Fibroblast of lung (primary cell): ENCODE data around the gene CNNM4. TPM values are rescaled to one million over a fixed set of nuclear protein-coding genes. Genes with fewer than 3 reads are reported as not detected.

Source experiments
- DNase-seq, 2 donors: peaks; one replicate each; pipeline versions ENCODE4 v3.0.0 to v3.0.0-alpha.2; 2010; ENCODE audit warnings: low read depth in 2 of 2
- H2AFZ ChIP-seq: 2 replicates; pipeline ENCODE4 v1.5.1; 2012; ENCODE audit warnings: low read length, control low read depth, inconsistent platforms
- H3K27ac ChIP-seq: 2 replicates; pipeline ENCODE4 v1.5.1; 2011; ENCODE audit warnings: low read length, control low read depth; ENCODE audit not compliant: insufficient read depth
- H3K27me3 ChIP-seq: 2 replicates; pipeline ENCODE4 v1.5.1; 2011; ENCODE audit warnings: mild to moderate bottlenecking, low read length; ENCODE audit not compliant: control insufficient read depth, insufficient read depth
- H3K36me3 ChIP-seq: 2 replicates; pipeline ENCODE4 v1.5.1; 2011; ENCODE audit warnings: low read length; ENCODE audit not compliant: control insufficient read depth, insufficient read depth
- H3K4me1 ChIP-seq: 2 replicates; pipeline ENCODE4 v1.5.1; 2011; ENCODE audit warnings: low read length; ENCODE audit not compliant: control insufficient read depth, insufficient read depth; ENCODE audit errors: extremely low read depth
- H3K4me2 ChIP-seq: 2 replicates; pipeline ENCODE4 v1.5.1; 2011; ENCODE audit warnings: low read length, control low read depth; ENCODE audit not compliant: insufficient read depth; ENCODE audit errors: extremely low read depth
- H3K4me3 ChIP-seq, 4 experiments: fragments of 200-600 bp in 1 of 4; sonication (generic) in 1 of 4; replicated peaks in 1 of 4; 2 replicates each; pipeline ENCODE4 v1.5.1; 2011 to 2016; ENCODE audit warnings: low read length in 4 of 4, low read depth in 3 of 4, mild to moderate bottlenecking in 3 of 4, control low read depth in 2 of 4, inconsistent platforms in 1 of 4, mixed read lengths in 1 of 4; ENCODE audit not compliant: insufficient read depth in 1 of 4; ENCODE audit errors: control extremely low read depth in 1 of 4
- H3K79me2 ChIP-seq: 2 replicates; pipeline ENCODE4 v1.5.1; 2012; ENCODE audit warnings: mild to moderate bottlenecking, low read length, inconsistent platforms; ENCODE audit not compliant: control insufficient read depth, insufficient read depth
- H3K9ac ChIP-seq: 2 replicates; pipeline ENCODE4 v1.5.1; 2011; ENCODE audit warnings: mild to moderate bottlenecking, low read length, control low read depth; ENCODE audit not compliant: insufficient read depth
- H3K9me3 ChIP-seq: 2 replicates; pipeline ENCODE4 v1.5.1; 2012; ENCODE audit warnings: low read depth, low read length; ENCODE audit not compliant: control insufficient read depth, insufficient read depth
- H4K20me1 ChIP-seq: 2 replicates; pipeline ENCODE4 v1.5.1; 2011; ENCODE audit warnings: low read length; ENCODE audit not compliant: control insufficient read depth, insufficient read depth; ENCODE audit errors: extremely low read depth
- EZH2 ChIP-seq: IDR thresholded peaks from 2 replicates; pipeline ENCODE4 v1.5.1; 2012; ENCODE audit warnings: low read length, control low read depth, mild to moderate bottlenecking; ENCODE audit errors: missing control alignments
- polyA plus RNA-seq, 2 donors: library from polyadenylated mRNA; depleted of rRNA in 1 of 2; stranded (reverse) in 1 of 2; unstranded in 1 of 2; fragments of >200 nt; gene quantifications; 2 replicates each; pipeline ENCODE4 v1.2.1, GENCODE V29; 2011 to 2012; ENCODE audit warnings: missing spikeins in 1 of 2
- total RNA-seq: library from RNA; depleted of rRNA; stranded (reverse); fragments of >200 nt; gene quantifications from 2 replicates; pipeline ENCODE4 v1.2.1, GENCODE V29; 2014
- TF ChIP-seq, protein P1 (sequence below), 2 donors: IDR thresholded peaks in 1 of 2; conservative IDR thresholded peaks in 1 of 2; 1 replicate in 1 of 2; 2 replicates in 1 of 2; pipeline ENCODE4 v1.5.1; 2011 to 2012; ENCODE audit warnings: low read length in 2 of 2, control low read depth in 1 of 2, inconsistent platforms in 1 of 2, low read depth in 1 of 2, mild to moderate bottlenecking in 1 of 2

Gene CNNM4
- total and polyA plus RNA-seq, 2 donors (not counting 1 experiment from before 2014, with no cell fraction given), result 3.3 to 3.5 TPM

DNA sequence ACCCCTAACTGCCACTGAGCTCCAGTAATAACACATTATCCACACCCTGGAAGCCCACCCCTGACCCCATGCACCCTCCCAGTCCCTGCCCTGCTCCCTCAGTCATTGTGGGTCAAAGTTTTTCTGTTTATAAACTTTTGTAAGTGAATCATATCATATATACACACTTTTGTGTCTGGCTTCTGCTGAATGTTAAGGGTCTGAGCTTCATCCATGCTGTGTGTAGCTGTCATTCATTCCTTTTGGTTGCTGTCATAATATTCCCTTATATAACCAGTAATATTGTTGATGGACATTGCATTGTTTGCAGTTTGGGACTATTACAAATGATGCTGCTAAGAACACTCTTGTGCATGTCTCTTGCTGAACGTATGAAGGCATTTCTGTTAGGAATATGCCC, 14.5 kb downstream of the CNNM4 start:
- Histone ChIP-seq H2AFZ (no peak overlapping the region), H3K9me3 (no peaks in the 10 kb centered on the region), H3K27ac (no peak overlapping the region), H3K4me3 (no peak overlapping the region), H3K4me1 (no peaks in the 10 kb centered on the region), H4K20me1 (no peaks in the 10 kb centered on the region), H3K27me3 (no peaks in the 10 kb centered on the region), H3K36me3 (no peaks in the 10 kb centered on the region), H3K79me2 (no peaks in the 10 kb centered on the region), H3K4me2 (no peak overlapping the region), H3K9ac (no peak overlapping the region)
- DNase-seq, result no peak
- no peak for TF ChIP-seq EZH2
- TF ChIP-seq, protein P1, sequence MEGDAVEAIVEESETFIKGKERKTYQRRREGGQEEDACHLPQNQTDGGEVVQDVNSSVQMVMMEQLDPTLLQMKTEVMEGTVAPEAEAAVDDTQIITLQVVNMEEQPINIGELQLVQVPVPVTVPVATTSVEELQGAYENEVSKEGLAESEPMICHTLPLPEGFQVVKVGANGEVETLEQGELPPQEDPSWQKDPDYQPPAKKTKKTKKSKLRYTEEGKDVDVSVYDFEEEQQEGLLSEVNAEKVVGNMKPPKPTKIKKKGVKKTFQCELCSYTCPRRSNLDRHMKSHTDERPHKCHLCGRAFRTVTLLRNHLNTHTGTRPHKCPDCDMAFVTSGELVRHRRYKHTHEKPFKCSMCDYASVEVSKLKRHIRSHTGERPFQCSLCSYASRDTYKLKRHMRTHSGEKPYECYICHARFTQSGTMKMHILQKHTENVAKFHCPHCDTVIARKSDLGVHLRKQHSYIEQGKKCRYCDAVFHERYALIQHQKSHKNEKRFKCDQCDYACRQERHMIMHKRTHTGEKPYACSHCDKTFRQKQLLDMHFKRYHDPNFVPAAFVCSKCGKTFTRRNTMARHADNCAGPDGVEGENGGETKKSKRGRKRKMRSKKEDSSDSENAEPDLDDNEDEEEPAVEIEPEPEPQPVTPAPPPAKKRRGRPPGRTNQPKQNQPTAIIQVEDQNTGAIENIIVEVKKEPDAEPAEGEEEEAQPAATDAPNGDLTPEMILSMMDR (conservative IDR thresholded peaks at IDR 0.05 in 1 of 2, IDR thresholded peaks at IDR 0.05 in 1 of 2; ENCODE audit: low read depth in 1 of 2, low read length in 2 of 2), result no peak

DNA sequence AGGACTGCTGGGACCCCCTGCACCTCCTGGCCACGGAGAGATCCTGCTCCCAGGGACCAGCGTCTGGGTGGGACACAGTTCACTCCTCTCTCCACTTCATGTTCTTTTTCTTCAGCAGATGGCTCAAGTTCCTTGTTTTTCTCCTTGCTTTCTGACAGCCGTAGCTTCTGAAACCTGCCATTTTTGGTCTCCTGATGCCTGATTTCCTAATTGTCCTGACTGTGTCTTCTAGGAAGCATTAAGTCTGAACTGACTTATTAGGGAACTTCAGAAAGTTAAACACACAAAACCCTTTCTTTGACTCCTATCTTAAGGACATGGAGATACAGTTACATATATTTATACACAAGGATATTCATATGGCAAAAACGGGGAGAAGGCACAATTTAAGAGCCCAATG, 22.7 kb downstream of the CNNM4 start:
- Histone ChIP-seq H3K36me3 (no peaks in the 10 kb centered on the region), H3K4me2 (no peak overlapping the region), H2AFZ (no peak overlapping the region), H3K27me3 (no peaks in the 10 kb centered on the region), H3K27ac (no peak overlapping the region), H3K79me2 (no peaks in the 10 kb centered on the region), H3K4me1 (peaks cover 3% of the 10 kb centered on the region), H3K9me3 (no peaks in the 10 kb centered on the region), H4K20me1 (no peaks in the 10 kb centered on the region), H3K4me3 (no peak overlapping the region), H3K9ac (no peak overlapping the region)
- TF ChIP-seq EZH2, result no peak
- DNase-seq, result no peak

DNA sequence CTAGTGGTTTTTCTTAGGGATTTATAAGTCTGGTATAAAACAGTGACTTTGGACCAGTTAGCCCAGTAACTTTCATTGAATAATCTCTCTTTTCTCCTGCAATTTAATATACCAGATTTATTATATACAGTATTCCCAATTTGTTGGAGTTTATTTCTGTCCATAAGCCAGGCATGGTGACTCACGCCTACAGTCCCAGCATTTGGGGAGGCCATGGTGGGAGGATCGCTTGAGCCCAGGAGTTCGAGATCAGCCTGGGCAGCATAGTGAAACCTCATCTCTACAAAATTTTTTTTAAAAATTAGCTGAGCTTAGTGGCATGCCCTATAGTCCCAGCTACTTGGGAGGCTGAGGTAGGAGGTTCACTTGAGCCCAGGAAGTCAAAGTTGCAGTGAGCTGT, 26.7 kb downstream of the CNNM4 start:
- no peak overlapping the region for H3K4me3 ChIP-seq
- H3K4me2 ChIP-seq, result no peak overlapping the region
- H4K20me1 ChIP-seq, result no peaks in the 10 kb centered on the region
- H3K9ac ChIP-seq, result no peak overlapping the region
- TF ChIP-seq, protein P1 (conservative IDR thresholded peaks at IDR 0.05 in 1 of 2, IDR thresholded peaks at IDR 0.05 in 1 of 2; ENCODE audit: low read depth in 1 of 2, low read length in 2 of 2), result no peak
- no peak for TF ChIP-seq EZH2
- H3K9me3 ChIP-seq, result no peaks in the 10 kb centered on the region
- no peak overlapping the region for H2AFZ ChIP-seq
- H3K79me2 ChIP-seq, result no peaks in the 10 kb centered on the region
- no peak for DNase-seq
- H3K4me1 ChIP-seq, result peaks cover 6% of the 10 kb centered on the region
- H3K27ac ChIP-seq, result no peak overlapping the region
- no peaks in the 10 kb centered on the region for H3K27me3 ChIP-seq
- no peaks in the 10 kb centered on the region for H3K36me3 ChIP-seq
